ENCODE results near the gene UVRAG. TPM values are rescaled to one million over a fixed set of nuclear protein-coding genes. Genes with fewer than 3 reads are reported as not detected.

The UVRAG gene
- total RNA-seq, 1 donor = 28.2 TPM

DNA sequence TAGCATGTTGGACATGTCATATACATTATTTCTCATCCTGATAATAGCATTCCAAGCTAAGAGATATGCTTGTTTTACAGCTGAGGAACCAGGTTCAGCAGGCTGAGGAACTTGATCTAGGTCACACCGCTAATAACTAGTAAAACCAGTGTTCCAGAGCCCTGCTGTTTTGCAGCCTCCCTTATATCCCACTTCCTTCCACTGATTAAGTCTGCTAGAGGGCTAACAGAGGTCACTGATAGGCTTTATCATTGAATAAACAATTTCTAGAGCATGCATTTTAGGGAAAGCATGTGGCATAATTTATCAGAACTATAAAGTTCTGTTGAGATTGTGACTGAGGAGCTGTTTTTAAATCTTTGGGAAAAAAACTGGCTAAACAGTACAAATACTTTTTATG is 54.0 kb downstream of the UVRAG start:
- Histone ChIP-seq H3K9me3 (ENCODE audit: low read depth, low read length) (no peaks in the 10 kb centered on the region), H3K36me3 (ENCODE audit: insufficient read depth, low read length) (no peaks in the 10 kb centered on the region), H3K4me1 (ENCODE audit: insufficient read depth, low read length) (no peaks in the 10 kb centered on the region), H3K4me2 (ENCODE audit: insufficient read depth, low read length) (no peak overlapping the region), H4K20me1 (ENCODE audit: insufficient read depth, low read length) (peaks cover 6% of the 10 kb centered on the region), H2AFZ (ENCODE audit: low read length) (no peak overlapping the region), H3K79me2 (ENCODE audit: insufficient read depth, low read length) (peaks cover 10% of the 10 kb centered on the region), H3K27me3 (ENCODE audit: insufficient read depth, low read length) (no peaks in the 10 kb centered on the region), H3K4me3 (ENCODE audit: insufficient read depth, low read length) (no peak overlapping the region), H3K27ac (ENCODE audit: low read depth, low read length) (no peak overlapping the region)
- DNase-seq (ENCODE audit: insufficient read length, low spot score, missing footprints) = no peak
- TF ChIP-seq, protein P1, sequence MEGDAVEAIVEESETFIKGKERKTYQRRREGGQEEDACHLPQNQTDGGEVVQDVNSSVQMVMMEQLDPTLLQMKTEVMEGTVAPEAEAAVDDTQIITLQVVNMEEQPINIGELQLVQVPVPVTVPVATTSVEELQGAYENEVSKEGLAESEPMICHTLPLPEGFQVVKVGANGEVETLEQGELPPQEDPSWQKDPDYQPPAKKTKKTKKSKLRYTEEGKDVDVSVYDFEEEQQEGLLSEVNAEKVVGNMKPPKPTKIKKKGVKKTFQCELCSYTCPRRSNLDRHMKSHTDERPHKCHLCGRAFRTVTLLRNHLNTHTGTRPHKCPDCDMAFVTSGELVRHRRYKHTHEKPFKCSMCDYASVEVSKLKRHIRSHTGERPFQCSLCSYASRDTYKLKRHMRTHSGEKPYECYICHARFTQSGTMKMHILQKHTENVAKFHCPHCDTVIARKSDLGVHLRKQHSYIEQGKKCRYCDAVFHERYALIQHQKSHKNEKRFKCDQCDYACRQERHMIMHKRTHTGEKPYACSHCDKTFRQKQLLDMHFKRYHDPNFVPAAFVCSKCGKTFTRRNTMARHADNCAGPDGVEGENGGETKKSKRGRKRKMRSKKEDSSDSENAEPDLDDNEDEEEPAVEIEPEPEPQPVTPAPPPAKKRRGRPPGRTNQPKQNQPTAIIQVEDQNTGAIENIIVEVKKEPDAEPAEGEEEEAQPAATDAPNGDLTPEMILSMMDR (IDR thresholded peaks at IDR 0.05; ENCODE audit: extremely low read depth, low read depth, low read length) = no peak

- DNase-seq (ENCODE audit: insufficient read length, low spot score, missing footprints) = no peak
- Histone ChIP-seq H3K36me3 (ENCODE audit: insufficient read depth, low read length) (no peaks in the 10 kb centered on the region), H3K79me2 (ENCODE audit: insufficient read depth, low read length) (peaks cover 10% of the 10 kb centered on the region), H3K4me2 (ENCODE audit: insufficient read depth, low read length) (no peak overlapping the region), H4K20me1 (ENCODE audit: insufficient read depth, low read length) (peaks cover 6% of the 10 kb centered on the region), H3K27ac (ENCODE audit: low read depth, low read length) (no peak overlapping the region), H3K27me3 (ENCODE audit: insufficient read depth, low read length) (no peaks in the 10 kb centered on the region), H3K4me3 (ENCODE audit: insufficient read depth, low read length) (no peak overlapping the region), H2AFZ (ENCODE audit: low read length) (no peak overlapping the region), H3K4me1 (ENCODE audit: insufficient read depth, low read length) (no peaks in the 10 kb centered on the region), H3K9me3 (ENCODE audit: low read depth, low read length) (no peaks in the 10 kb centered on the region)
- TF ChIP-seq, protein P1 (IDR thresholded peaks at IDR 0.05; ENCODE audit: extremely low read depth, low read depth, low read length) = no peak
These were observed 54.8 kb downstream of the UVRAG start for GRCh38 chr11:75869661-75870455.

GRCh38 chr11:75872887-75873416 is 57.9 kb downstream of the UVRAG start:
- DNase-seq (ENCODE audit: insufficient read length, low spot score, missing footprints) = no peak
- Histone ChIP-seq H3K79me2 (ENCODE audit: insufficient read depth, low read length) (peaks cover 16% of the 10 kb centered on the region), H4K20me1 (ENCODE audit: insufficient read depth, low read length) (peaks cover 9% of the 10 kb centered on the region)

More at GRCh38 chr11:75872887-75873416, 57.9 kb downstream of the UVRAG start:
- TF ChIP-seq, protein P1 (IDR thresholded peaks at IDR 0.05; ENCODE audit: extremely low read depth, low read depth, low read length) = no peak
- Histone ChIP-seq H3K4me1 (ENCODE audit: insufficient read depth, low read length) (no peaks in the 10 kb centered on the region), H3K9me3 (ENCODE audit: low read depth, low read length) (no peaks in the 10 kb centered on the region), H3K36me3 (ENCODE audit: insufficient read depth, low read length) (no peaks in the 10 kb centered on the region), H3K27me3 (ENCODE audit: insufficient read depth, low read length) (no peaks in the 10 kb centered on the region), H3K4me3 (ENCODE audit: insufficient read depth, low read length) (no peak overlapping the region), H3K27ac (ENCODE audit: low read depth, low read length) (no peak overlapping the region), H2AFZ (ENCODE audit: low read length) (no peak overlapping the region), H3K4me2 (ENCODE audit: insufficient read depth, low read length) (no peak overlapping the region)

Measured in osteoblast (primary cell).